Cardiac muscle cell (in vitro differentiated cells and primary cell): ENCODE results near the gene MYO15A. TPM values are rescaled to one million over a fixed set of nuclear protein-coding genes. Genes with fewer than 3 reads are reported as not detected.

Experiments used
- DNase-seq, 2 donors: peaks; one replicate each; pipeline versions ENCODE4 v3.0.0 to v3.0.0-alpha.2; 2010 to 2017; ENCODE audit warnings: low read depth in 1 of 2, low spot score in 1 of 2
- H3K27ac ChIP-seq: fragments of 200-600 bp; sonication (generic); 2 replicates; pipeline ENCODE4 v1.5.1; 2016
- H3K27me3 ChIP-seq: fragments of 200-600 bp; sonication (generic); 2 replicates; pipeline ENCODE4 v1.6.0; 2016; ENCODE audit warnings: control low read depth
- H3K36me3 ChIP-seq: fragments of 200-600 bp; sonication (generic); 2 replicates; pipeline ENCODE4 v1.5.1; 2016; ENCODE audit warnings: control low read depth
- H3K4me1 ChIP-seq: fragments of 200-600 bp; sonication (generic); 2 replicates; pipeline ENCODE4 v1.8.1; 2017; ENCODE audit warnings: low read depth, mild to moderate bottlenecking, mixed run types
- H3K4me3 ChIP-seq: fragments of 200-600 bp; sonication (generic); 2 replicates; pipeline ENCODE4 v1.5.1; 2016; ENCODE audit warnings: mild to moderate bottlenecking
- H3K9me3 ChIP-seq: fragments of 200-600 bp; sonication (generic); 2 replicates; pipeline ENCODE4 v1.5.1; 2017; ENCODE audit warnings: low read depth, mild to moderate bottlenecking, control low read depth
- CTCF ChIP-seq: IDR thresholded peaks from 2 replicates; pipeline ENCODE4 v1.5.1; 2012; ENCODE audit warnings: low read depth, mild to moderate bottlenecking, low read length
- polyA plus RNA-seq: library from polyadenylated mRNA; unstranded; fragments of >200 nt; fragmentation: Nextera tagmentation; extraction: Ambion mirVana; gene quantifications from 2 replicates; pipeline ENCODE4 v1.2.1, GENCODE V29; 2016
- total RNA-seq: library from RNA; depleted of rRNA; stranded (reverse); fragments of >200 nt; gene quantifications from 2 replicates; pipeline ENCODE4 v1.2.3, GENCODE V29; 2016

MYO15A gene
- total RNA-seq (2.5 and 4.9 TPM in 2 replicates), polyA plus RNA-seq (3.9 and 4.9 TPM in 2 replicates)

- no peak for DNase-seq
- H3K9me3 ChIP-seq: no peaks in the 10 kb centered on the region
- H3K4me1 ChIP-seq: no peaks in the 10 kb centered on the region
- no peaks in the 10 kb centered on the region for H3K27me3 ChIP-seq
- peaks cover 3% of the 10 kb centered on the region for H3K36me3 ChIP-seq
- TF ChIP-seq CTCF: no peak
- no peak within 1 kb of the TSS for H3K27ac ChIP-seq
- H3K4me3 ChIP-seq: no peak within 1 kb of the TSS
Measured at GRCh38 chr17:18108401-18109312, at the start of gene MYO15A. Gene MYO15A, plus strand, starts transcription at chr17:18108756. Its CDS starts 10,045 bp downstream, at chr17:18118801.

- TF ChIP-seq CTCF: no peak
- Histone ChIP-seq H3K36me3 (peaks cover 12% of the 10 kb centered on the region), H3K4me3 (no peak overlapping the region), H3K9me3 (no peaks in the 10 kb centered on the region), H3K27ac (no peak overlapping the region), H3K4me1 (no peaks in the 10 kb centered on the region), H3K27me3 (no peaks in the 10 kb centered on the region)
- no peak for DNase-seq
Measured at GRCh38 chr17:18059283-18059682, 49.3 kb upstream of the MYO15A start.

DNA sequence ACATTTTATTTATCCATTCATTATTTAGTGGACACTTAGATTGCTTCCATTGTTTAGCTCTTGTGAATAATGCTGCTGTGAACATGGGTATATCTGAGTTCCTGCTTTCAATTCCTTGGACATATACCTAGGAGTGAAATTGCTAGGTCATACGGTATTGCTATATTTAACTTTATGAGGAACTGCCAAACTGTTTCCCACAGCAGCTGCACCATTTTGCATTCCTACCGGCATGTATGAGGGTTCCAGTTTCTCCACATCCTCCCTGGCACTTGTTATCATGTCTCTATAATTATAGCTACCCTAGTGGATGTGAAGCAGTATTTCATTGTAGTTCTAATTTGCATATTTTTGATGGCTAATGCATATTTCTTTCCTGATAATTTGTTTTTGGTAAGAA is 44.5 kb upstream of the MYO15A start:
- Histone ChIP-seq H3K27ac (no peak overlapping the region), H3K9me3 (no peaks in the 10 kb centered on the region), H3K27me3 (no peaks in the 10 kb centered on the region), H3K4me1 (no peaks in the 10 kb centered on the region), H3K36me3 (peaks cover 17% of the 10 kb centered on the region), H3K4me3 (no peak overlapping the region)
- no peak for DNase-seq
- no peak for TF ChIP-seq CTCF

DNA sequence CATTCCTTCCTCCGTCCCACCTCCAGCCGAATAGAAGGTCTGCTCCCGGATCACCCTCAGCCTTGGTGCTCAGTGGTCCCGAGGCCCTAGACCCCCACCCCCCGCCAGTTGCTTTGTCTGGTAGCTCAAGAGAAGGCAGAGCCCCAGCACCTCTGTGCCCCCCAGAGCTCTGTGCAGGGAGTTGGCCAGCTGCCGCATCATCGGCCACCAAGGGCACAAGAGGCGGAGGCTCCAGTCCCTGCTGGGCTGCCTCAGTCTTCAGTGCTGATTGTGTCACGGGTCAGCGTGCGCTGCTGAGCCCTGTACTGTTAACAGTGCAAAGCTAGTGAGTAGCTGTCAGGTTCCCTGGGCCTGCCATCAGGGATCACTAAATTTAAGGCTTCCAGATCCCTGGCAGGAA is 43.0 kb upstream of the MYO15A start:
- Histone ChIP-seq H3K27ac (no peak overlapping the region), H3K4me3 (no peak overlapping the region), H3K4me1 (no peaks in the 10 kb centered on the region), H3K27me3 (no peaks in the 10 kb centered on the region), H3K9me3 (no peaks in the 10 kb centered on the region), H3K36me3 (peaks cover 11% of the 10 kb centered on the region)
- TF ChIP-seq CTCF: no peak
- DNase-seq: no peak

DNA sequence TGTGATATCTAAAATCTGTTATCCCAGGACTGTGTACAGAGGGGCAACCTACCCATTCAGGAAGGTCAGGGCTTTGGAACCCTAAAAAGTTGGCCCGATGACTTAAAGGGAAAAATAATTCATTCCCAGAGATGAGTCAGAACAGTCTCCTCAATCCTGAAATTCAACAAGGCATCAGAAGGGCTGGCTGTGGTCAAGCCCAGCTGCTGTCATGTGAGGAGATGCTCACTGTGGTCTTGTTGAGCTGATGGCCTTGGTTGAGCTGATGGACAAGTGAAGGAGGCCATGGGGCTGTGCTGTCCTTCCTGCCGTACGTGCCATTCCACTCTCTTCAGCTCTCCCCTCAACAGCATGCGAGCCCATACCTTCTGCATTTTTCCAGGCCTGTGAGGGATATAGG is 41.7 kb upstream of the MYO15A start:
- no peak for DNase-seq
- TF ChIP-seq CTCF: no peak
- Histone ChIP-seq H3K4me1 (no peaks in the 10 kb centered on the region), H3K27ac (no peak overlapping the region), H3K4me3 (no peak overlapping the region), H3K9me3 (no peaks in the 10 kb centered on the region), H3K36me3 (peaks cover 11% of the 10 kb centered on the region), H3K27me3 (no peaks in the 10 kb centered on the region)
